ENCODE results near the gene GAGE12J. TPM values are rescaled to one million over a fixed set of nuclear protein-coding genes. Genes with fewer than 3 reads are reported as not detected.

The GAGE12J gene
- total RNA-seq, 1 experiment from 2014 or later: not detected

- Histone ChIP-seq H3K4me2 (ENCODE audit: low read length) (no peak overlapping the region), H3K4me1 (ENCODE audit: control insufficient read depth in 1 of 2, insufficient read depth in 2 of 2, low read length in 2 of 2) (no peaks in the 10 kb centered on the region), H3K79me2 (ENCODE audit: insufficient read depth, low read length) (no peaks in the 10 kb centered on the region), H3K4me3 (replicated peaks in 1 of 2; ENCODE audit: low read depth in 1 of 2, low read length in 2 of 2) (no peak overlapping the region), H4K20me1 (ENCODE audit: insufficient read depth) (no peaks in the 10 kb centered on the region), H3K9ac (ENCODE audit: low read length) (no peak overlapping the region), H3K27ac (ENCODE audit: low read depth, low read length) (no peak overlapping the region), H3K36me3 (ENCODE audit: control insufficient read depth in 1 of 2, insufficient read depth in 2 of 2, low read length in 2 of 2) (no peaks in the 10 kb centered on the region), H2AFZ (ENCODE audit: low read depth, low read length, poor library complexity, severe bottlenecking) (no peak overlapping the region), H3K9me2 (ENCODE audit: insufficient read depth) (no peaks in the 10 kb centered on the region), H3K9me3 (ENCODE audit: control insufficient read depth in 1 of 2, insufficient read depth in 1 of 2, low read depth in 1 of 2, low read length in 2 of 2) (no peaks in the 10 kb centered on the region), H3K27me3 (ENCODE audit: insufficient read depth, low read length) (no peaks in the 10 kb centered on the region)
- TF ChIP-seq CBX3 (IDR thresholded peaks at IDR 0.05; ENCODE audit: low read depth): no peak
- TF ChIP-seq TCF7L2 (IDR thresholded peaks at IDR 0.05; ENCODE audit: borderline replicate concordance, extremely low read depth, insufficient read depth, insufficient read length): no peak
- no peak for TF ChIP-seq RAD21 (IDR thresholded peaks at IDR 0.05; ENCODE audit: low read depth)
- TF ChIP-seq ZBTB33 (IDR thresholded peaks at IDR 0.05; ENCODE audit: extremely low read depth, insufficient replicate concordance, low read length): no peak
- TF ChIP-seq EGR1 (IDR thresholded peaks at IDR 0.05; ENCODE audit: low read depth): no peak
- no peak for TF ChIP-seq FOSL1 (IDR thresholded peaks at IDR 0.05; ENCODE audit: low read depth)
- TF ChIP-seq CTCF (IDR thresholded peaks at IDR 0.05 in 2 of 3, conservative IDR thresholded peaks at IDR 0.05 in 1 of 3; ENCODE audit: borderline replicate concordance in 1 of 3, insufficient read depth in 1 of 3, low read depth in 2 of 3, low read length in 2 of 3): no peak
- no peak for TF ChIP-seq ZNF274 (IDR thresholded peaks at IDR 0.05; ENCODE audit: low read depth, low read length)
- TF ChIP-seq ATF3 (IDR thresholded peaks at IDR 0.05): no peak
- no peak for TF ChIP-seq EZH2phosphoT487 (IDR thresholded peaks at IDR 0.05; ENCODE audit: borderline replicate concordance)
- TF ChIP-seq YY1 (IDR thresholded peaks at IDR 0.05; ENCODE audit: extremely low read depth, insufficient replicate concordance, low read depth, low read length): no peak
- no peak for TF ChIP-seq POLR2A (IDR thresholded peaks at IDR 0.05; ENCODE audit: borderline replicate concordance, extremely low read depth, insufficient read depth, insufficient read length)
- no TSS peak for BruUV-seq (replicated peaks)
- no peak for DNase-seq (ENCODE audit: low read depth, low spot score)
- ChIA-PET CTCF (no interaction called here), POLR2A (no interaction called here), RAD21 (ENCODE audit: low non-redundant PET in 1 of 2, low total read pairs in 2 of 2, uncharacterized antibody in 2 of 2, unreplicated experiment in 2 of 2) (no interaction called here)
- no peak for ATAC-seq
- intact Hi-C loops (cut with micrococcal nuclease): no loop called here
Measured at GRCh38 chrX:49276671-49277534, 44.9 kb upstream of the GAGE12J start.
